ENCODE results near the gene MC5R.
A peak's percentile ranks its signal among the peaks of the same experiment; 100 is the strongest.

Gene MC5R

GRCh38 chr18:13823707-13824395 is at the start of gene MC5R:
MC5R (plus strand) TSS chr18:13824149; CDS start chr18:13825766, 1,617 bp downstream.
- DNase-seq, result peak; percentile 85

GRCh38 chr18:13775058-13775457 is 48.9 kb upstream of the MC5R start:
- no peak for DNase-seq

- no peak for DNase-seq
These were observed 32.8 kb upstream of the MC5R start for GRCh38 chr18:13791181-13791580.

GRCh38 chr18:13793819-13794218 is 30.1 kb upstream of the MC5R start:
- DNase-seq, result no peak

GRCh38 chr18:13796515-13796914 is 27.4 kb upstream of the MC5R start:
- DNase-seq, result no peak

- DNase-seq, result no peak
These were observed 26.8 kb upstream of the MC5R start for GRCh38 chr18:13797157-13797611.

- DNase-seq, result no peak
These were observed 24.6 kb upstream of the MC5R start for GRCh38 chr18:13799396-13799795.

- DNase-seq, result peak; percentile 86
These were observed 23.3 kb upstream of the MC5R start for GRCh38 chr18:13800505-13801259.

- DNase-seq, result no peak
These were observed 22.7 kb upstream of the MC5R start for GRCh38 chr18:13801260-13801601.

GRCh38 chr18:13804305-13804704 is 19.6 kb upstream of the MC5R start:
- DNase-seq, result no peak

- no peak for DNase-seq
These were observed 15.5 kb upstream of the MC5R start for GRCh38 chr18:13808294-13809042.

- no peak for DNase-seq
These were observed 14.9 kb upstream of the MC5R start for GRCh38 chr18:13809043-13809430.

- no peak for DNase-seq
These were observed 14.3 kb upstream of the MC5R start for GRCh38 chr18:13809531-13810255.

- no peak for DNase-seq
These were observed 12.9 kb upstream of the MC5R start for GRCh38 chr18:13810950-13811485.

GRCh38 chr18:13811993-13812392 is 12.0 kb upstream of the MC5R start:
- no peak for DNase-seq

GRCh38 chr18:13813271-13813849 is 10.6 kb upstream of the MC5R start:
- no peak for DNase-seq

- no peak for DNase-seq
These were observed 2.3 kb downstream of the MC5R start for GRCh38 chr18:13826209-13826608.

- no peak for DNase-seq
These were observed 8.0 kb downstream of the MC5R start for GRCh38 chr18:13831864-13832508.

- DNase-seq, result no peak
These were observed 10.6 kb downstream of the MC5R start for GRCh38 chr18:13834496-13835015.

GRCh38 chr18:13835202-13835601 is 11.3 kb downstream of the MC5R start:
- no peak for DNase-seq

- DNase-seq, result no peak
These were observed 12.6 kb downstream of the MC5R start for GRCh38 chr18:13836559-13836958.

GRCh38 chr18:13849791-13850190 is 25.8 kb downstream of the MC5R start:
- no peak for DNase-seq

Data from 8988T (cell line).